HepG2 (cell line): ENCODE results near the gene FAM162A. TPM values are rescaled to one million over a fixed set of nuclear protein-coding genes. Genes with fewer than 3 reads are reported as not detected.

ENCODE experiments used
- ATAC-seq: fragments of 200-7000 bp; cut with Tn5 transposase; 3 replicates; pipeline ENCODE4 v1.9.1; 2020; ENCODE audit warnings: mild to moderate bottlenecking, moderate library complexity
- BruUV-seq: library from RNA; stranded (reverse); fragments of 400-500 nt; replicated peaks from 2 replicates; lab custom pipeline; 2021; lab: Mats Ljungman, UMichigan
- CTCF ChIA-PET: fragments of 300-600 bp; formaldehyde crosslinking; extraction: SDS; loops from one replicate; lab custom pipeline; 2021; ENCODE audit warnings: low total read pairs, inconsistent platforms, low intra/inter-chr PET ratio; lab: Yijun Ruan, JAX
- POLR2A ChIA-PET: fragments of 350-600 bp; sonication (Branson Sonifier 250); formaldehyde crosslinking; loops from one replicate; lab custom pipeline; 2020; ENCODE audit warnings: antibody characterized with exemption, inconsistent platforms; lab: Yijun Ruan, JAX
- DNase-seq: peaks from one replicate; pipeline ENCODE4 v3.0.0-alpha.2; 2015; ENCODE audit warnings: low spot score
- FAIRE-seq: peaks from 3 replicates; lab custom pipeline; 2011; peaks lifted over from hg19 to GRCh38; lab: Jason Lieb, UNC
- H2AFZ ChIP-seq: one replicate; pipeline ENCODE4 v1.6.1; 2011; ENCODE audit warnings: low read length, inconsistent platforms
- H3K27ac ChIP-seq: fragments of 300-600 bp; 3 replicates; pipeline ENCODE4 v1.8.0; 2011; ENCODE audit warnings: mixed run types, mild to moderate bottlenecking, mixed read lengths, low read length, inconsistent platforms; ENCODE audit not compliant: insufficient read depth; ENCODE audit errors: extremely low read length
- H3K27me3 ChIP-seq, 2 experiments: fragments of 200-600 bp in 1 of 2; 2 replicates in 1 of 2; 3 replicates in 1 of 2; pipeline versions ENCODE4 v1.6.0 to v1.8.0; 2011; ENCODE audit warnings: low read length in 2 of 2, mild to moderate bottlenecking in 2 of 2, moderate library complexity in 2 of 2, inconsistent platforms in 1 of 2; ENCODE audit not compliant: insufficient read depth in 2 of 2, control insufficient read depth in 1 of 2
- H3K36me3 ChIP-seq, 2 experiments: fragments of 200-600 bp in 1 of 2; replicated peaks in 1 of 2; 2 replicates in 1 of 2; 3 replicates in 1 of 2; pipeline versions ENCODE4 v1.5.1 to v1.8.0; 2011; ENCODE audit warnings: low read length in 2 of 2, inconsistent platforms in 1 of 2; ENCODE audit not compliant: insufficient read depth in 2 of 2, control insufficient read depth in 1 of 2
- H3K4me1 ChIP-seq: 2 replicates; pipeline ENCODE4 v1.5.1; 2012; ENCODE audit warnings: low read length, inconsistent platforms; ENCODE audit not compliant: insufficient read depth
- H3K4me2 ChIP-seq: 2 replicates; pipeline ENCODE4 v1.6.0; 2011; ENCODE audit warnings: low read depth, low read length, inconsistent platforms
- H3K4me3 ChIP-seq, 3 experiments: fragments of 200-600 bp in 1 of 3; sonication (generic), shearing (Covaris generic) in 1 of 3; replicated peaks in 1 of 3; 2 replicates each; pipeline ENCODE4 v1.5.1; 2011 to 2016; ENCODE audit warnings: low read length in 3 of 3, inconsistent platforms in 2 of 3, low read depth in 2 of 3, mild to moderate bottlenecking in 2 of 3, control low read depth in 1 of 3, mixed read lengths in 1 of 3; ENCODE audit not compliant: insufficient read depth in 1 of 3
- H3K79me2 ChIP-seq: one replicate; pipeline ENCODE4 v1.6.1; 2011; ENCODE audit warnings: low read length, inconsistent platforms; ENCODE audit not compliant: insufficient read depth
- H3K9ac ChIP-seq: 2 replicates; pipeline ENCODE4 v1.6.0; 2011; ENCODE audit warnings: mild to moderate bottlenecking, low read depth, low read length, inconsistent platforms; ENCODE audit not compliant: insufficient read depth
- H3K9me3 ChIP-seq: 2 replicates; pipeline ENCODE4 v1.5.1; 2012; ENCODE audit warnings: mild to moderate bottlenecking, low read length
- H4K20me1 ChIP-seq: 2 replicates; pipeline ENCODE4 v1.6.0; 2011; ENCODE audit warnings: inconsistent platforms, mild to moderate bottlenecking, low read length, moderate library complexity; ENCODE audit not compliant: insufficient read depth
- ATF1 ChIP-seq: IDR thresholded peaks from 2 replicates; pipeline ENCODE4 v1.6.1; 2016; ENCODE audit warnings: mild to moderate bottlenecking, control low read depth
- GZF1 ChIP-seq: sonication (generic); formaldehyde crosslinking; IDR thresholded peaks from 2 replicates; pipeline ENCODE4 v1.5.1; 2020; ENCODE audit warnings: mild to moderate bottlenecking, missing genetic modification reagents
- PHF8 ChIP-seq: sonication (generic); formaldehyde crosslinking; IDR thresholded peaks from 2 replicates; pipeline ENCODE4 v1.5.0; 2020; ENCODE audit warnings: missing genetic modification reagents
- RFXANK ChIP-seq: IDR thresholded peaks from 2 replicates; pipeline ENCODE4 v1.6.1; 2016
- SIN3B ChIP-seq: fragments of 150-350 bp; IDR thresholded peaks from 2 replicates; pipeline ENCODE4 v1.6.1; 2014; ENCODE audit warnings: low read length
- TP53 ChIP-seq: sonication (generic); formaldehyde crosslinking; conservative IDR thresholded peaks from 2 replicates; pipeline ENCODE4 v1.4.0; 2020; ENCODE audit warnings: missing genetic modification reagents
- ZNF343 ChIP-seq: sonication (generic); formaldehyde crosslinking; IDR thresholded peaks from 2 replicates; pipeline ENCODE4 v1.4.0; 2020; ENCODE audit warnings: mild to moderate bottlenecking, missing genetic modification reagents
- ZNF567 ChIP-seq: sonication (generic); formaldehyde crosslinking; IDR thresholded peaks from 2 replicates; pipeline ENCODE4 v1.8.1; 2023; ENCODE audit warnings: mild to moderate bottlenecking, missing genetic modification reagents, borderline replicate concordance
- ZSCAN25 ChIP-seq: sonication (generic); formaldehyde crosslinking; IDR thresholded peaks from 2 replicates; pipeline ENCODE4 v1.8.0; 2022; ENCODE audit warnings: mild to moderate bottlenecking, missing genetic modification reagents
- WGBS: methylation state at CpG from one replicate; pipeline ENCODE4 v1.1.6; 2017; ENCODE audit warnings: low lambda C conversion rate; 5-methylcytosine and 5-hydroxymethylcytosine counted together
- in situ Hi-C: cut with HindIII; loops from 2 replicates; pipeline ENCODE4 v1.10.0; 2017; ENCODE audit warnings: low pct_unique_long_range_greater_than_20kb; ENCODE audit not compliant: extremely low pct_ligation_motif_present
- intact Hi-C: fragments of 100-400 bp; cut with micrococcal nuclease; formaldehyde crosslinking; loops from one replicate; pipeline ENCODE4 v1.10.0; 2022; ENCODE audit not compliant: unreplicated experiment
- polyA plus RNA-seq, 8 experiments: library from polyadenylated mRNA; depleted of rRNA in 3 of 8; stranded (reverse) in 7 of 8; unstranded in 1 of 8; fragments of >200 nt; fragmentation: Illumina TruSeq in 4 of 8; extraction: Trizol in 4 of 8; gene quantifications; 2 replicates each; pipeline versions ENCODE4 v1.2.1 to v1.2.3, GENCODE V29; 2011 to 2016; ENCODE audit warnings: low read depth in 4 of 8, missing spikeins in 1 of 8, mixed read lengths in 1 of 8; ENCODE audit not compliant: insufficient read depth in 1 of 8
- total RNA-seq, 5 experiments: library from RNA; depleted of rRNA; stranded (reverse); fragments of >200 nt; fragmentation: Illumina TruSeq; extraction: Trizol; gene quantifications; 2 replicates each; pipeline ENCODE4 v1.2.3, GENCODE V29; 2016; ENCODE audit warnings: low read depth in 1 of 5
- TF ChIP-seq, protein P1 (sequence below): sonication (generic); formaldehyde crosslinking; IDR thresholded peaks from 2 replicates; pipeline ENCODE4 v1.4.0; 2020; ENCODE audit warnings: missing genetic modification reagents, borderline replicate concordance
- TF ChIP-seq, protein P2 (sequence below): sonication (generic); formaldehyde crosslinking; IDR thresholded peaks from 2 replicates; pipeline ENCODE4 v1.8.1; 2023; ENCODE audit warnings: mild to moderate bottlenecking, moderate library complexity, missing genetic modification reagents
- TF ChIP-seq, protein P3 (sequence below): sonication (generic); formaldehyde crosslinking; IDR thresholded peaks from 2 replicates; pipeline ENCODE4 v1.4.0; 2020; ENCODE audit warnings: missing genetic modification reagents
- TF ChIP-seq, protein P4 (sequence below): sonication (generic); formaldehyde crosslinking; IDR thresholded peaks from 2 replicates; pipeline ENCODE4 v1.4.0; 2020; ENCODE audit warnings: missing genetic modification reagents

The FAM162A gene
- total and polyA plus RNA-seq, 2 of the 13 experiments (the other 11 are each of a cell fraction or from before 2014, with no cell fraction given), result 115 to 155 TPM

DNA sequence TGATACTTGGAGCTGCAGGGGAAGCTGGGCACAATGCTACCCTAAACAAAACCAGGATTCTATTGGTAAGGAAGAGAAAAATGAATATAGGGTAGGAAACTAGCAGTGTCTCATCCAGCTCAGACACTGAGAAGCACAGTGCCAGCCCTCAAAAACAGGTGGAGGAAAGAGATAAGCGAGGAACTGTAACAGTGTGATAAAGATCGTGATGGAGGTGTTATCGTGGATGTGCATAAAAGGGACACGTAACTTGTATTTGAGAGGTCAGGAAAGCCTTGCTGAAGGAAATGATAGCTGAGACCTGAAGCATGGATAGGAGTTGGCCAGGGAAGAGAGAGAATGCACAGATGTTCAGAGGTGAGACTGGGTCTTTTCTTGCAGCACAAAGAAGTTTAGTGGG lies 28.4 kb upstream of the FAM162A start (continued):
- TF ChIP-seq, protein P1, sequence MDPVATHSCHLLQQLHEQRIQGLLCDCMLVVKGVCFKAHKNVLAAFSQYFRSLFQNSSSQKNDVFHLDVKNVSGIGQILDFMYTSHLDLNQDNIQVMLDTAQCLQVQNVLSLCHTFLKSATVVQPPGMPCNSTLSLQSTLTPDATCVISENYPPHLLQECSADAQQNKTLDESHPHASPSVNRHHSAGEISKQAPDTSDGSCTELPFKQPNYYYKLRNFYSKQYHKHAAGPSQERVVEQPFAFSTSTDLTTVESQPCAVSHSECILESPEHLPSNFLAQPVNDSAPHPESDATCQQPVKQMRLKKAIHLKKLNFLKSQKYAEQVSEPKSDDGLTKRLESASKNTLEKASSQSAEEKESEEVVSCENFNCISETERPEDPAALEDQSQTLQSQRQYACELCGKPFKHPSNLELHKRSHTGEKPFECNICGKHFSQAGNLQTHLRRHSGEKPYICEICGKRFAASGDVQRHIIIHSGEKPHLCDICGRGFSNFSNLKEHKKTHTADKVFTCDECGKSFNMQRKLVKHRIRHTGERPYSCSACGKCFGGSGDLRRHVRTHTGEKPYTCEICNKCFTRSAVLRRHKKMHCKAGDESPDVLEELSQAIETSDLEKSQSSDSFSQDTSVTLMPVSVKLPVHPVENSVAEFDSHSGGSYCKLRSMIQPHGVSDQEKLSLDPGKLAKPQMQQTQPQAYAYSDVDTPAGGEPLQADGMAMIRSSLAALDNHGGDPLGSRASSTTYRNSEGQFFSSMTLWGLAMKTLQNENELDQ, result no peak
- no peak for TF ChIP-seq ZNF567 (CRISPR knock-in tag)
- no peak for TF ChIP-seq ZSCAN25 (CRISPR knock-in tag)

DNA sequence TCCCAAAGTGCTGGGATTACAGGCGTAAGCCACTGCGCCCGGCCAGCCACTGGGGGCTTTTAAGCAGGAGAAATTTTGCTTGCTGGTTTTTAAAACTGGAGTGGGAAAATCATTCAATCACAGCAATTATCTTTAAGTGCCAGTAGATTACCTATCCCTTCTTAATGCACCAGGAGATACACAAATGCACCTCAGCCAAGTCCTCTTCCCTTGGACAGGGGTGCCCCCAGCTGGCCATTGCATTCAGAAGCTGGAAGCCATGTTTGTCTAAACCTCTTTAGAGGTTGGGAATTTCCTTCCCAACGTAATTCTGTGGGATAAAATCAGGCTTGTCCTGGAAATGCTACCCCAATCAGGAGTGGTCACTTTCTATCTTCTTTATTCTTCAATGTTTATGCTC lies 27.6 kb upstream of the FAM162A start:
- Histone ChIP-seq H3K27me3 (no peaks in the 10 kb centered on the region), H3K79me2 (no peaks in the 10 kb centered on the region)
- in situ Hi-C loops, result loop anchor here (5.0 to 10.0 kb wide), 2 partner anchors 44 to 252 kb away; no protein-coding TSS in a partner anchor
- TF ChIP-seq, protein P2, sequence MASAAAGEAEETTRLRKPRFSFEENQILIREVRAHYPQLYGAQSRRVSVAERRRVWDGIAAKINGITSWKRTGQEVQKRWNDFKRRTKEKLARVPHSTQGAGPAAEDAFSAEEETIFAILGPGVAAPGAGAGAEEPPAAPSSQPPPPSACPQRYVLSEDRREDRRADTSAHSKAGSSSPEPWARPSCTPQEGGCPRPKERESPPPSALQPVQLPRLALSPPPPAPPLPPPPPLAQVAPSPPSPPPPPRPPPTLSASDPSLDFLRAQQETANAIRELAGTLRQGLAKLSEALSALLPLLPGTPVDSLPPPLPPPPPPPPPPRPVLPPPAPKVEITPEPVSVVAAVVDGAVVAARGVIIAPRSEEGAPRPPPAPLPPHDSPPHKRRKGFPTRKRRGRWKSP (CRISPR knock-in tag), result no peak
- no peak for TF ChIP-seq ATF1
- TF ChIP-seq GZF1 (CRISPR knock-in tag), result no peak
- TF ChIP-seq, protein P3, sequence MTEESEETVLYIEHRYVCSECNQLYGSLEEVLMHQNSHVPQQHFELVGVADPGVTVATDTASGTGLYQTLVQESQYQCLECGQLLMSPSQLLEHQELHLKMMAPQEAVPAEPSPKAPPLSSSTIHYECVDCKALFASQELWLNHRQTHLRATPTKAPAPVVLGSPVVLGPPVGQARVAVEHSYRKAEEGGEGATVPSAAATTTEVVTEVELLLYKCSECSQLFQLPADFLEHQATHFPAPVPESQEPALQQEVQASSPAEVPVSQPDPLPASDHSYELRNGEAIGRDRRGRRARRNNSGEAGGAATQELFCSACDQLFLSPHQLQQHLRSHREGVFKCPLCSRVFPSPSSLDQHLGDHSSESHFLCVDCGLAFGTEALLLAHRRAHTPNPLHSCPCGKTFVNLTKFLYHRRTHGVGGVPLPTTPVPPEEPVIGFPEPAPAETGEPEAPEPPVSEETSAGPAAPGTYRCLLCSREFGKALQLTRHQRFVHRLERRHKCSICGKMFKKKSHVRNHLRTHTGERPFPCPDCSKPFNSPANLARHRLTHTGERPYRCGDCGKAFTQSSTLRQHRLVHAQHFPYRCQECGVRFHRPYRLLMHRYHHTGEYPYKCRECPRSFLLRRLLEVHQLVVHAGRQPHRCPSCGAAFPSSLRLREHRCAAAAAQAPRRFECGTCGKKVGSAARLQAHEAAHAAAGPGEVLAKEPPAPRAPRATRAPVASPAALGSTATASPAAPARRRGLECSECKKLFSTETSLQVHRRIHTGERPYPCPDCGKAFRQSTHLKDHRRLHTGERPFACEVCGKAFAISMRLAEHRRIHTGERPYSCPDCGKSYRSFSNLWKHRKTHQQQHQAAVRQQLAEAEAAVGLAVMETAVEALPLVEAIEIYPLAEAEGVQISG, result no peak
- TF ChIP-seq RFXANK, result no peak
- no peak for TF ChIP-seq TP53 (CRISPR knock-in tag)
- TF ChIP-seq, protein P4, sequence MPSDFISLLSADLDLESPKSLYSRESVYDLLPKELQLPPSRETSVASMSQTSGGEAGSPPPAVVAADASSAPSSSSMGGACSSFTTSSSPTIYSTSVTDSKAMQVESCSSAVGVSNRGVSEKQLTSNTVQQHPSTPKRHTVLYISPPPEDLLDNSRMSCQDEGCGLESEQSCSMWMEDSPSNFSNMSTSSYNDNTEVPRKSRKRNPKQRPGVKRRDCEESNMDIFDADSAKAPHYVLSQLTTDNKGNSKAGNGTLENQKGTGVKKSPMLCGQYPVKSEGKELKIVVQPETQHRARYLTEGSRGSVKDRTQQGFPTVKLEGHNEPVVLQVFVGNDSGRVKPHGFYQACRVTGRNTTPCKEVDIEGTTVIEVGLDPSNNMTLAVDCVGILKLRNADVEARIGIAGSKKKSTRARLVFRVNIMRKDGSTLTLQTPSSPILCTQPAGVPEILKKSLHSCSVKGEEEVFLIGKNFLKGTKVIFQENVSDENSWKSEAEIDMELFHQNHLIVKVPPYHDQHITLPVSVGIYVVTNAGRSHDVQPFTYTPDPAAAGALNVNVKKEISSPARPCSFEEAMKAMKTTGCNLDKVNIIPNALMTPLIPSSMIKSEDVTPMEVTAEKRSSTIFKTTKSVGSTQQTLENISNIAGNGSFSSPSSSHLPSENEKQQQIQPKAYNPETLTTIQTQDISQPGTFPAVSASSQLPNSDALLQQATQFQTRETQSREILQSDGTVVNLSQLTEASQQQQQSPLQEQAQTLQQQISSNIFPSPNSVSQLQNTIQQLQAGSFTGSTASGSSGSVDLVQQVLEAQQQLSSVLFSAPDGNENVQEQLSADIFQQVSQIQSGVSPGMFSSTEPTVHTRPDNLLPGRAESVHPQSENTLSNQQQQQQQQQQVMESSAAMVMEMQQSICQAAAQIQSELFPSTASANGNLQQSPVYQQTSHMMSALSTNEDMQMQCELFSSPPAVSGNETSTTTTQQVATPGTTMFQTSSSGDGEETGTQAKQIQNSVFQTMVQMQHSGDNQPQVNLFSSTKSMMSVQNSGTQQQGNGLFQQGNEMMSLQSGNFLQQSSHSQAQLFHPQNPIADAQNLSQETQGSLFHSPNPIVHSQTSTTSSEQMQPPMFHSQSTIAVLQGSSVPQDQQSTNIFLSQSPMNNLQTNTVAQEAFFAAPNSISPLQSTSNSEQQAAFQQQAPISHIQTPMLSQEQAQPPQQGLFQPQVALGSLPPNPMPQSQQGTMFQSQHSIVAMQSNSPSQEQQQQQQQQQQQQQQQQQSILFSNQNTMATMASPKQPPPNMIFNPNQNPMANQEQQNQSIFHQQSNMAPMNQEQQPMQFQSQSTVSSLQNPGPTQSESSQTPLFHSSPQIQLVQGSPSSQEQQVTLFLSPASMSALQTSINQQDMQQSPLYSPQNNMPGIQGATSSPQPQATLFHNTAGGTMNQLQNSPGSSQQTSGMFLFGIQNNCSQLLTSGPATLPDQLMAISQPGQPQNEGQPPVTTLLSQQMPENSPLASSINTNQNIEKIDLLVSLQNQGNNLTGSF (CRISPR knock-in tag), result no peak
- TF ChIP-seq ZNF343 (CRISPR knock-in tag), result no peak
- no peak for TF ChIP-seq PHF8 (CRISPR knock-in tag)
- no peak for TF ChIP-seq SIN3B

More for the DNA sequence above, 27.6 kb upstream of the FAM162A start:
- CTCF ChIA-PET, result interaction anchor here (0.7 kb wide), 1 partner anchor 50 kb away, joined by 3 read pairs; no protein-coding TSS in a partner anchor
- ATAC-seq (peak; percentile 85), FAIRE-seq (no peak), DNase-seq (peak; percentile 57)
- Histone ChIP-seq H3K4me1 (no peaks in the 10 kb centered on the region), H4K20me1 (no peaks in the 10 kb centered on the region), H3K9ac (no peak overlapping the region), H3K27ac (no peak overlapping the region), H3K9me3 (no peaks in the 10 kb centered on the region), H3K4me2 (no peak overlapping the region), H3K36me3 (peaks cover 5 to 7% of the 10 kb centered on the region in 2 experiments; a peak in 3 of 5 replicates), H2AFZ (no peak overlapping the region), H3K4me3 (no peak overlapping the region)
- WGBS, result 91% methylated on average over 4 of the region's 4 CpGs
- intact Hi-C loops, result loop anchor here (1.0 to 2.0 kb wide), 2 partner anchors 50 to 256 kb away; no protein-coding TSS in a partner anchor
- POLR2A ChIA-PET, result no interaction called here
- no TSS peak for BruUV-seq
